GM20431 (cell line): ENCODE measurements around the gene PKD2.
"Not testable (repeated sequence)": the region's sequence is repeated elsewhere in the genome, so short reads cannot be mapped to it uniquely, and the experiment has no call there.

ENCODE experiments used
- in situ Hi-C: fragments of 300-500 bp; cut with MseI, MboI; formaldehyde crosslinking; loops from one replicate; pipeline ENCODE4 v1.15.0; 2020; ENCODE audit warnings: low sequenced_read_pairs; ENCODE audit not compliant: unreplicated experiment

Gene PKD2

GRCh38 chr4:87985097-87985886 lies 22.1 kb upstream of the PKD2 start:
- in situ Hi-C loops: no loop called here

GRCh38 chr4:87985887-87986200 lies 21.6 kb upstream of the PKD2 start:
- in situ Hi-C loops: no loop called here

GRCh38 chr4:87986508-87986907 lies 20.9 kb upstream of the PKD2 start:
- in situ Hi-C loops: no loop called here

GRCh38 chr4:87989765-87990164 lies 17.7 kb upstream of the PKD2 start:
- in situ Hi-C loops: no loop called here

DNA sequence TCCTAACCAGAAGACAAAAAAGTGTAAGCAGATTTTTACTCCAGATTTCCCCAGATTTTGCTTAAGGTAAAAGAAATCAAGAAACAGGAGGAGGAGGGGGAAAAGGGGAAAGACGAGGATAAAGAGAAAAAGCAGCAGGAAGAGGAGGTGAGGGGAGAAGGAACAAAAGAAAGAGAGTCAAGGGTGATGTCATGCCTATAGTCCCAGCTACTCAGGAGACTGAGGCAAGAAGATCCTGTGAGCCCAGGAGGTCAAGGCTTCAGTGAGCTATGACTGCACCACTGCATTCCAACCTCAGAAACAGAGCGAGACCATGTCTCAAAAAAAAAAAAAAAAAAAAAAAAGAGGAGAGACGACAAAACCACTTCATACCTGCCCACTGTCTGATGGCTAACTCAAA lies 12.0 kb upstream of the PKD2 start:
- in situ Hi-C loops: no loop called here

DNA sequence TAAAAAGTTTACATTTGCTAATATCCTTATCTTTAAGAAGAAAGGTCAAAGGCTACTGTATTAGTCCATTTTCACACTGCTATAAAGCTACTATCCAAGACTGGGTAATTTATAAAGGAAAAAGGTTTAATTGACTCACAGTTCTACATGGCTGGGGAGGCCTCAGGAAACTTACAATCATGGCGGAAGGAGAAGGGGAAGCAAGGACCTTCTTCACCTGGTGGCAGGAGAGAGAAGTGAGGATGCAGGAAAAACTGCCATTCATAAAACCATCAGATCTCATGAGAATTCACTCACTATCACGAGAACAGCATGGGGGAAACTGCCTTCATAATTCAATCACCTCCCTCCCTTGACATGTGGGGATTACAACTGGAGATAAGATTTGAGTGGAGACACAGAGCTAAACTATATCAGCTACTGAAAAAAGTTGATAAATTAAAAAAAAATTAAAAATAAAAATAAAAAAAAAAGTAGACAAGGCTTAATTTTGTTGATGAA lies 8.2 kb upstream of the PKD2 start:
- in situ Hi-C loops: not testable (repeated sequence)

DNA sequence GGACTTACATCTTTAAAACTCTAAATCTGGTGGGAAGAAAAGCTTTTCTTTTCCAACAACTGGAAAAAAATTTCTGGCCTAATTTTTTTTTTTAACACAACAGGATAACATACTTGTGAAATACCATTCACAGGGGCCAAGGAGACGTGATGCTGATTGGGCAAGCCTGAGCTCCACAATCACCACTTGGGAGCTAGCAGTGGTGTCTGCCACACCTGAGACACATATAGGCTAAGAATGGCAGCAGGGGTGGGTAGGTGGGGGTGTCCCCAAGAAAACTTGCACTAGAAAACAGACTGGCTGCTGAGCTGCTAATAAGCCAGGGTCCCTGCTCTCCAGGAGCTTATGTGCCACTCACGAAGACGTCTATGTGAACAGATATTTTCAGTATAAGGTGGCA lies 5.6 kb upstream of the PKD2 start:
- in situ Hi-C loops: no loop called here

DNA sequence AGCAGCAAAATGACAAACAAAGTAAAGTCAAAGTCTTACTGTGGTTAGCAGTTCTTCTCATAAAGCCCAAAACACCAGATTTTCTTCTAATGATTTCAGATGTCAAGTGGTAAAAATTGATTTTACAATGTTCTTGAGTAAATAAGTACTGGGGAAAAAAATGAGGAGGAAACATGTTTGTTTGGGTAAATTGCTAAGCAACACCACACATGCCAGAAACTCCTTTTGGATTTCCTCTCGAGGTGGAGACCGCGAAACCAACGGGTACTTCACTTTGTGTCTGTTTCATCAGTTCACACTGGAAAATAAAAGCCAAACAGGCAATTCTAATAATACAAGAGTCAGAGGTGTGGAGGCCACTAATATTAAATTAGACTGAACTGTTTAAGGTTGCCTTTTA lies 4.6 kb upstream of the PKD2 start:
- in situ Hi-C loops: no loop called here

DNA sequence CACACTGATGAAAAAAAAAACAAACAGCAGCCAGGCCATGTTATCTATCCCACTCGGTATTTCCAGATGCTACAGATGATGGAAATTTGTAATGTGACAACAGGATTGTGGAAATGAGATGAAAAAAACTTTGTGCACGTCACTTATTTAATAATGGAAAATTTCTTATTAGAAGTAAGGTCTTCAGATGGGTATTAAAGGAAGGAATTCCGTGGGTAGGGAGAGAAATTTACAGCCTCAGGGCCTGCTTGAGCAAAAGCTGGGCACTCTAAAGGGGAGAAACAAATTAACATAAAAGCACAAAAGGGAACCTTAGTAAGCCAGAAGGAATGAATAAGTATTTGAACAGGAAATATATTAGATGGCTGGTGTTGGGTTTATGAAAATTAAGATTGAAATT lies 4.2 kb upstream of the PKD2 start:
- in situ Hi-C loops: no loop called here

- in situ Hi-C loops: no loop called here
These were observed 2.4 kb upstream of the PKD2 start for GRCh38 chr4:88005076-88005475.

GRCh38 chr4:88005946-88006345 lies 1.5 kb upstream of the PKD2 start:
- in situ Hi-C loops: no loop called here

DNA sequence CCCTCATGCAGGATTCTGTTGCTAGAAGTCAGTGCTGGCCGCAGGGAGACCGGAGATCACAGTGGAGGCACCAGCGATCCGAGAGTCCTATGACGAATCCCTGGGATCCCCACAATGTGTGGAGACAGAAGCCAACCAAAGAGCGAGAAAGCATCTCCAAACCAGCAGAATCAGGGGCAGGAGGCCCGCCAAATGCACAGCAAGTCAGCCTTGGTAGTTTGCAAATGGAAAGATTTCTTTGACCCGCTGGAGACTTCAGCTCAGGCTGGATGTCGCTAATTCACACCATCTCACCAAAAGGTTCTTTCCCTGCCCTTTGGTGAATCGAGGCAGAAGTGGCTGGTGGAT lies 505 bp upstream of the PKD2 start:
- in situ Hi-C loops: no loop called here

- in situ Hi-C loops: no loop called here
These were observed 797 bp downstream of the PKD2 start for GRCh38 chr4:88008122-88008742.

DNA sequence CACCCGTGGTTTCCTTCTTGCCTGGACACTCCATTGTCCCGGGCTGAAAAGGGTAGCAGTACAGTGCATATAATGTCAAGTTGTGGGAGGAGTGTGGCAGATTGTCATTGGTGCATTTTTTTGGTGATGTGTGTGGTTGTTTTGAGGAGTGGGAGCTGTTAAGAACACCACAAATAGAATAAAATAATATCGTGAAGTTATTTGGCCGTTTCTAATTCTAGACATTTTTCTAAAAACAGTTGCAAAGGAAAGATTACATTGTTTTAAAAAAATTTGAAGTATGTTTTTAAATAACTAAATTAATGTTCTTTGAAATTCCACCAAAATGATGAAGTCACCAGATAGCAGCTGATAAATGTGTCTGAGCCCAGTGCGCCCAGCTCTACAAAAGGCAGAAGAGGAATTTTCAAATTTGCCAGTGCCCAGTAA lies 1.3 kb downstream of the PKD2 start:
- in situ Hi-C loops: no loop called here

DNA sequence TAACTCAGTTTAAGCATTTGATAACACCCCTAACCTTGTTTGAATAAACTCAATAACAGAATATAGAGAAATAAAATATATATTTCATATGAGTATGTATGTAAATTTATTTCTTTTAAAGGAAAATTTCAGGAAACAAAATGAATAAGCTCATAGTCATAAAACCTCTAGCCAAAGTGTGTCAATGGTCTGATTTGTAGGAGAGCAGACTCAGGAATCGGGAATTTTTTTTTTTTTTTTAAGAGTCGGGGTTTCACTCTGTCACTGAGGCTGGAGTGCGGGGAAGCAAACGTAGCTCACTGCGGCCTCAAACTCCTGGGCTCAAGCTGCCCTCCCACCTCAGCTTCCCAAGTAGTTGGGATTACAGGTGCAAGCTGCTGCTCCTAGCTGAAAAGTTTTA lies 2.4 kb downstream of the PKD2 start:
- in situ Hi-C loops: no loop called here

DNA sequence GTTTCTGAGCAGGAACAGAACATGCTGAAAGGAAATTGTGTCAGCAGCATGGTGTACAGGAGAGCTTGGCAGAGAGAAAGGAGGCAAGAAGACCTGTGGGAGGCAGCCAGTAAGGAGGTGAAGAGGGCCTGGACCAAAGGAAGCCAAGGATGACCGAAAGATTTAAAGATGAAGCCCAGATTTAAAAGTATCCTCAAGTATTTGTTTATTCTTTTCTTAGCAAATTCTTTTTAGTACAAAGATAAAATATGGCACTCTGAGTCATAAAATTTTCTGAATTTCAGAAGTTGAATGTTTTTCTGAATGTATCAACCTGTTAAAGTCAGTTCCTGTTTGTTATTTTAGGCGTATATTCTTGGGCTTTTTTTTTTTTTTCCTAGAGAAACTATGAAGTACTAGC lies 3.5 kb downstream of the PKD2 start:
- in situ Hi-C loops: no loop called here

DNA sequence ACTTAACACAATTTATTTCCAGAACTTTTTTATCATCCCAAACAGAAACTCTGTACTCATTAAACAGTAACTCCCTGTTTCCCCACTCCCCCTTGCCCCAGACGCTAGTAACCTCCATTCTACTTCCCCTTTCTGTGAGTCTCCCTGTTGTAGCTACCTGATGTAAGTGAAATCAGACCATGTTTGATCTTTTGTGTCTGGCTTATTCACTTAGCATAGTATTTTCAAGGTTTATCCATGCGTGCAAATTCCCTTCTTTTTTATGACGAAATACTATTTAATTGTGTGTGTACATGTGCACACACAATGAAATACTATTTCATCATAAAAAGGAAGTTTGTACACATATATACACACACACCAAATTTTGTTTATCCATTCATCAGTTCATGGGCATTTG lies 5.2 kb downstream of the PKD2 start:
- in situ Hi-C loops: no loop called here

DNA sequence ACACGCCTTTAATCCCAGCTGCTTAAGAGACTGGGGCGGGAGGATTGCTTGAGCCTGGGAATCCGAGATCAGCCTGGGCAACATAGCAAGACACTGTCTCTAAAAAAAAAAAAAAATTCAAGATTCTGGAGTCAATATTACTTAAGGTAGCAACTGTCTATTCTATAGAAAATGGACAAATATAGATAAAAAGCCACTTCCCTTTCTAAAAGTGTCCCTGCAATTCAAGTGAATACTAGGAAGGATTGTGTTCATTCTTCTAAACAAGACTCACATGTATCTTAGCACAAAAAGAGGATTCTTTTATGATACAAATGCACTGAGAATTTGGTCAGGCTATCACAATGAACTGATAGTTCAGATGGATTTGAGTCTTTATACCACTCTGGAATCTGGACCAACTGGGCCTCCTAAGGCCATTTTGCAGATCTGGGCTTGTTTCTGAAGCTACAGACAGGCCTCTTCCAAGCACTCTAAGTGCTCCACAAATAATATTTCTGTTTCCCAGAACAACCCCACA lies 7.0 kb downstream of the PKD2 start:
- in situ Hi-C loops: no loop called here

GRCh38 chr4:88015659-88016295 lies 8.3 kb downstream of the PKD2 start:
- in situ Hi-C loops: no loop called here

DNA sequence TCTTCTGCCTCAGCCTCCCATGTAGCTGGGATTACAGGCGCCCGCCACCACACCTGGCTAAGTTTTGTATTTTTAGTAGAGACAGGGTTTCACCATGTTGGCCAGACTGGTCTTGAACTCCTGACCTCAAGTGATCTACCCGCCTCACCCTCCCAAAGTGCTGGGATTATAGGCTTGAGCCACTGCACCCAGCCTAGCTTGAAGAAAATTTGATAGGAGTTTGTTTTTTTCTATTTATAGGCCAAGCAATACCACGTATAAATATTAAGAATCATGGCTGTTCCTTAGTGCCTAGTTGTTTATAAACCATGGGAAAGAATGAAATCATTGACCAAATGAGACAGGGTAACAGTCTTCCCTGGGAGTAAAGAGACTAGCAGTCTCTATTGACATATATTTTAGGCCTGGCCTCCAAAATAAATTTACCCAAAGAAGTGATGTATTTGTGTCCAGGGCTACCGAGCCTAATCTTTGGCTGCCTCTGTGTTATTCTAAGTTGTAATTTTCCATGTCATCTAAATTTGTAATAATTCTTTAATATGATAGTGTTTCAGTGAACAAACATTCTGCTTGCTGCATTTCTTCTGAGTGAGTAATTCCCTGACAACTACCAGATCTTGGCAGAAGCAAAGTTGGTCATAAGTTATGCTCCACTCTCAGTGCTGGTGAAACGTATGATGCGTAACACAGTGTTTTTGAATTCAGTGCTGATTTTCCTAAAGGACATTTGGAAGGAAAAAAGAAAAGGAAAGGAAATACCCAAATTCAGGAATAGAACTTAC lies 10.3 kb downstream of the PKD2 start:
- in situ Hi-C loops: no loop called here

- in situ Hi-C loops: no loop called here
These were observed 11.0 kb downstream of the PKD2 start for GRCh38 chr4:88018466-88018865.
